ENCODE measurements around the gene CDC14A. TPM values are rescaled to one million over a fixed set of nuclear protein-coding genes. Genes with fewer than 3 reads are reported as not detected.
A peak's percentile ranks its signal among the peaks of the same experiment; 100 is the strongest.

Gene CDC14A
- 24.7 and 25.7 TPM in 2 replicates for total RNA-seq (2014; rRNA removed; shearing (Covaris generic); ENCODE audit: low replicate concordance)

DNA sequence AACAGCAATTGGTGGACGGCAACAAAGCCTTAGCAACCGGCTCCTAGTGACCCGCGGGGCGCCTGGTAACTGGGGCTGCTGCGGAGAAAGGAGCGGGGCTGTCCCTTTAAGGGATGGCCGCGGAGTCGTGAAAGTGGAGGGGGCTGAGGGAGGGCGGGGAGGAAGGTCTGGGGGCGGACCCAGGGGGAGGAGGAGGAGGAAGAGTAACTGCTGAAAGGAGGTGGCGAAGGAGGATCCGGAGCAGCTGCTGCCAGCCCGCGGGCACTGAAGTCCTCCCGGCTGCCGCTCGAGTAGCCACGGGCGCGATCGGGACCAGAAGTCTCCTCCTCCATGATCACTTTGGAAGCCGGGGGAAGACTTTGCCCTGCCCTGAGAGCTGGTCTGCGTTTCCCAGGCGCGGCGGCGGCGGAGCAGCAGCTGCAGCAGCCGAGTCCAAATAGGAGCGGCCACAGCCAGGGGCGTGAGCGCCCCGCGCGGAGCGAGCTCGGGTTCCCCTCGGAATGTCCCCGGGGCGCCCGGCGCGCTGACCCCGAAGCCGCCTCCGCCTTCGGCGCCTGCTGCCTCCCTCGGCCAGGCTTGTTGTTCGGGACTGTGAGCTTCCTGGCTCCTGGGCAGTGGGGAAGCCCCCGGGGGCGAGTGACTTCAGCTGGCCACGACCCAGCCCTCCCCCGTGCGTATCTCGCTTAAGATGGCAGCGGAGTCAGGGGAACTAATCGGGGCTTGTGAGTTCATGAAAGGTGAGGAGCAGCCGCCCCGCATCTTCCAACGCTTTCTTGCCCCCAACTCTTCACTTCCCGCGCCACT lies at the start of gene CDC14A:
Gene CDC14A, plus strand, starts transcription at position 240 of the 804 bp plus-strand sequence. Its CDS starts 449 bp downstream, at position 689.
- Histone ChIP-seq H3K4me1 (ENCODE audit: low read length) (peaks cover 43% of the 10 kb centered on the region), H2AFZ (ENCODE audit: low read length) (peak within 1 kb of the TSS; percentile 72), H3K4me3 (ENCODE audit: low read length) (peak within 1 kb of the TSS; percentile 91), H3K27ac (ENCODE audit: low read length) (peak within 1 kb of the TSS; percentile 79), H3K27me3 (ENCODE audit: low read length) (no peaks in the 10 kb centered on the region), H3K4me2 (ENCODE audit: low read depth, low read length, poor library complexity, severe bottlenecking) (peak within 1 kb of the TSS; percentile 87), H3K9me3 (ENCODE audit: low read length) (no peaks in the 10 kb centered on the region), H3K9me2 (replicated peaks; ENCODE audit: insufficient read depth, low read length) (no peaks in the 10 kb centered on the region), H3K36me3 (ENCODE audit: insufficient read depth, low read length) (0 out of 2 replicates have a peak, but pooled peaks cover 2% of the 10 kb centered on the region), H3K79me2 (ENCODE audit: low read length) (peaks cover 48% of the 10 kb centered on the region), H3K9ac (ENCODE audit: low read length) (peak within 1 kb of the TSS; percentile 94), H4K20me1 (ENCODE audit: insufficient read depth, low read depth, low read length) (no peaks in the 10 kb centered on the region)
- DNase-seq, result peak; percentile 96

DNA sequence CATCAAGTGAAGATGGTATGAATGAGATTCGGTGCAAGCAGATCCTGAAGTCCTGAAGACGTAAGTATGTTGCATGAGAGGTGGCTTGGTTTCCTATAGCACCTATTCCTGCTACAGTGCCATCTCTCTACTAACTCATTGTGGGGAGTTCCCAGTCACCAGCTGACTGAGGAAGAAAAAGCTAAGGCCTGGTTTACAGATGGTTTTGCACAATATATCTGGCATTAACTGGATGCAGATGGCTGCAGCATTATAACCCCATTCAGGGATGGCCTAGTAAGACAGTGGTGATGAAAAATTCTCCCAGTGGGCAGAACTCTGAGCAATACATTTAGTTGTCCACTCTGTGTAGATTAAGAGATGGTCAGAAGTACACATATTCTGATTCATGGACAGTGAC lies 49.6 kb upstream of the CDC14A start:
- no peak overlapping the region for H3K27ac ChIP-seq (ENCODE audit: low read length)
- H3K4me3 ChIP-seq (ENCODE audit: low read length), result no peak overlapping the region
- no peak overlapping the region for H3K4me2 ChIP-seq (ENCODE audit: low read depth, low read length, poor library complexity, severe bottlenecking)
- no peaks in the 10 kb centered on the region for H3K9me3 ChIP-seq (ENCODE audit: low read length)
- H3K27me3 ChIP-seq (ENCODE audit: low read length), result no peaks in the 10 kb centered on the region
- H3K9me2 ChIP-seq (replicated peaks; ENCODE audit: insufficient read depth, low read length), result no peaks in the 10 kb centered on the region
- no peaks in the 10 kb centered on the region for H3K4me1 ChIP-seq (ENCODE audit: low read length)
- H3K9ac ChIP-seq (ENCODE audit: low read length), result no peak overlapping the region
- H3K79me2 ChIP-seq (ENCODE audit: low read length), result no peaks in the 10 kb centered on the region
- DNase-seq, result no peak
- no peak overlapping the region for H2AFZ ChIP-seq (ENCODE audit: low read length)
- no peaks in the 10 kb centered on the region for H3K36me3 ChIP-seq (ENCODE audit: insufficient read depth, low read length)
- H4K20me1 ChIP-seq (ENCODE audit: insufficient read depth, low read depth, low read length), result no peaks in the 10 kb centered on the region

DNA sequence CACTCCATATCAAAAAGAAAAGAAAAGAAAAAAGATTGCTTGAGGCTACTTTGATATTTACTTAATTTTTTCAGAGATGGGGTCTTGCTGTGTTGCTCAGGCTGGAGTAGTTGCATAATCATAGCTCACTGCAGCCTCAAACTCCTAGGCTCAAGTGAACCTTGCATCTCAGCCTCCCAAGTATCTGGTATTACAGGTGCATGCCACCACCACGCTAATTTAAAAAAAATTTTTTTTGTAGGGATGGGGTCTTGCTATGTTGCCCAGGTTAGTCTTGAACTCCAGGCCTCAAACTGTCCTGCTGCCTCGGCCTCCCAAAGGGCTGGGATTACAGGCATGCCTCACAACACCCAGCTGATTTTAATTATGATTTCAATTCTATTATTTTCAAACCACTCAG lies 48.1 kb upstream of the CDC14A start:
- Histone ChIP-seq H3K9me3 (ENCODE audit: low read length) (no peaks in the 10 kb centered on the region), H2AFZ (ENCODE audit: low read length) (no peak overlapping the region), H3K27me3 (ENCODE audit: low read length) (no peaks in the 10 kb centered on the region), H3K27ac (ENCODE audit: low read length) (no peak overlapping the region), H3K9me2 (replicated peaks; ENCODE audit: insufficient read depth, low read length) (no peaks in the 10 kb centered on the region), H3K4me2 (ENCODE audit: low read depth, low read length, poor library complexity, severe bottlenecking) (no peak overlapping the region), H3K4me3 (ENCODE audit: low read length) (no peak overlapping the region), H4K20me1 (ENCODE audit: insufficient read depth, low read depth, low read length) (no peaks in the 10 kb centered on the region), H3K9ac (ENCODE audit: low read length) (no peak overlapping the region), H3K79me2 (ENCODE audit: low read length) (no peaks in the 10 kb centered on the region), H3K36me3 (ENCODE audit: insufficient read depth, low read length) (no peaks in the 10 kb centered on the region), H3K4me1 (ENCODE audit: low read length) (no peaks in the 10 kb centered on the region)
- no peak for DNase-seq

GRCh38 chr1:100304921-100305320 lies 47.4 kb upstream of the CDC14A start:
- H3K27ac ChIP-seq (ENCODE audit: low read length), result no peak overlapping the region
- H3K4me2 ChIP-seq (ENCODE audit: low read depth, low read length, poor library complexity, severe bottlenecking), result no peak overlapping the region
- DNase-seq, result no peak
- no peaks in the 10 kb centered on the region for H3K9me3 ChIP-seq (ENCODE audit: low read length)
- H3K4me1 ChIP-seq (ENCODE audit: low read length), result no peaks in the 10 kb centered on the region
- no peaks in the 10 kb centered on the region for H3K79me2 ChIP-seq (ENCODE audit: low read length)
- no peaks in the 10 kb centered on the region for H3K9me2 ChIP-seq (replicated peaks; ENCODE audit: insufficient read depth, low read length)
- no peak overlapping the region for H3K9ac ChIP-seq (ENCODE audit: low read length)
- no peaks in the 10 kb centered on the region for H4K20me1 ChIP-seq (ENCODE audit: insufficient read depth, low read depth, low read length)
- H3K27me3 ChIP-seq (ENCODE audit: low read length), result no peaks in the 10 kb centered on the region
- H2AFZ ChIP-seq (ENCODE audit: low read length), result no peak overlapping the region
- H3K36me3 ChIP-seq (ENCODE audit: insufficient read depth, low read length), result no peaks in the 10 kb centered on the region
- H3K4me3 ChIP-seq (ENCODE audit: low read length), result no peak overlapping the region

DNA sequence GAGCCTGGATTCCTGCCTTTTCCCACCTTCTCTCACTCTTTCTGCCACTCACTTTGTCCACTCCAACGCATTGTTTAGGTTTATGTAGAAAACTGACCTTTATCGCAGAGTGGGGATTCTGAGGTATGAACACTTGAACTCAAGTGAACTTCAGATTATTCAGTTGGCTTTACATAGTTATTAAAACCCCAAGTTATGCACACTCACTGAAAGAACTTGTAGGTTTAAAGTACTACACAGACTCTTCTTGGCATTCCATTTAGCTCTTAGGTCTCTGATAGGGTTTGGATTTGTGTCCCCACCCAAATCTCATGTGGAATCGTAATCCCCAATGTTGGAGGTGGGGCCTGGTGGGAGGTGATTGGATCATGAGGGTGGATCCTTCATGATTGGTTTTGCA lies 46.4 kb upstream of the CDC14A start:
- no peak overlapping the region for H3K9ac ChIP-seq (ENCODE audit: low read length)
- H4K20me1 ChIP-seq (ENCODE audit: insufficient read depth, low read depth, low read length), result no peaks in the 10 kb centered on the region
- H2AFZ ChIP-seq (ENCODE audit: low read length), result no peak overlapping the region
- no peak overlapping the region for H3K4me2 ChIP-seq (ENCODE audit: low read depth, low read length, poor library complexity, severe bottlenecking)
- H3K9me2 ChIP-seq (replicated peaks; ENCODE audit: insufficient read depth, low read length), result no peaks in the 10 kb centered on the region
- H3K36me3 ChIP-seq (ENCODE audit: insufficient read depth, low read length), result no peaks in the 10 kb centered on the region
- no peaks in the 10 kb centered on the region for H3K4me1 ChIP-seq (ENCODE audit: low read length)
- no peaks in the 10 kb centered on the region for H3K27me3 ChIP-seq (ENCODE audit: low read length)
- no peak for DNase-seq
- H3K79me2 ChIP-seq (ENCODE audit: low read length), result no peaks in the 10 kb centered on the region
- H3K4me3 ChIP-seq (ENCODE audit: low read length), result no peak overlapping the region
- H3K27ac ChIP-seq (ENCODE audit: low read length), result no peak overlapping the region
- no peaks in the 10 kb centered on the region for H3K9me3 ChIP-seq (ENCODE audit: low read length)

DNA sequence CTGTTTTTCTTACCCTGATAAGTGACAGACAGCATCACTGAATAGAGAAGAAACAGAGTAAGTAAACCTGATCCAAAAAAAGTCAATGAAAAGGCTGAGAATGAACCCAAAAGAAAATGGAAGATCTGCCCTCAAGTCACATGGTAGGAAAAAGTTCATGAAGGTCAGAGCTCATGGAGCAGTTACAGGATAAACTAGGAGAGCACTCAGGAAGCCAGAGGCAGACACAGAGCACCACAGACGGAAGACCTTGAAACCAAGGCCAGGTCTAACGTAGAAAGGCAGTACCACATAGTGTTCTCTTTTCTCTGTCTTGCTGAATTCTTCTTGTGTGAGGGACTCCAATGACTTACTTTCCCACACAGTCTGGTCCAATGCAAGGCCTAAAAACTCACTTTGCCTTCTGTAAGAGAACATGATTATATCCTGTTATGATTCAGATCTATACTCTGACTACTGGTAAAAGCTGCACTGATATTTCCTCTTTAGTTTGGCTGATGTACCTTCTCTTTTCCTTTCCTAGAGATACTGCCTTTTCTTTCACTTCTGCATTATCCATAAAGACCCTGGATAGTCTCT lies 45.5 kb upstream of the CDC14A start:
- Histone ChIP-seq H2AFZ (ENCODE audit: low read length) (no peak overlapping the region), H3K4me1 (ENCODE audit: low read length) (no peaks in the 10 kb centered on the region), H3K9ac (ENCODE audit: low read length) (no peak overlapping the region), H3K27ac (ENCODE audit: low read length) (no peak overlapping the region), H3K9me3 (ENCODE audit: low read length) (no peaks in the 10 kb centered on the region), H3K4me2 (ENCODE audit: low read depth, low read length, poor library complexity, severe bottlenecking) (no peak overlapping the region), H3K36me3 (ENCODE audit: insufficient read depth, low read length) (no peaks in the 10 kb centered on the region), H3K27me3 (ENCODE audit: low read length) (no peaks in the 10 kb centered on the region), H4K20me1 (ENCODE audit: insufficient read depth, low read depth, low read length) (no peaks in the 10 kb centered on the region), H3K79me2 (ENCODE audit: low read length) (no peaks in the 10 kb centered on the region), H3K9me2 (replicated peaks; ENCODE audit: insufficient read depth, low read length) (no peaks in the 10 kb centered on the region), H3K4me3 (ENCODE audit: low read length) (no peak overlapping the region)
- no peak for DNase-seq

- DNase-seq, result no peak
Measured at GRCh38 chr1:100308777-100309176, 43.5 kb upstream of the CDC14A start.

DNA sequence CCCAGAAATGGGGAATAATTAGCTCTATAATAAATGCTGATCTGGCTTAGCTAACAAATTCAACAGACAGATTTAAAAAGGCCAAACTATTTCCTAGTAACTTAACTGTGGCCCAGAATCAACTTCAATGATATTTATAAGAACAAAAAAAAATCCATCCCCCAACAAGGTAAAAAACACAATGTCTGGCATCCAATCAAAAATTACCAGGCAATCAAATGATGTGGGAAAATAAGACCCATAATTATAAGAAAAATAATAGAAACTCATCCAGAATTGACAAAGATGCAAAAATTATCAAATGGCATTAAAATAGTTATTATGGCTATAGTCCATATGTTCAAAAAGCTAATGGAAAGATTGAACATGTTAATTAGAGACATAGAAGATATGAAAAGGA lies 42.4 kb upstream of the CDC14A start:
- no peak for DNase-seq
- H3K4me3 ChIP-seq (ENCODE audit: low read length), result no peak overlapping the region
- H3K79me2 ChIP-seq (ENCODE audit: low read length), result no peaks in the 10 kb centered on the region
- H3K4me2 ChIP-seq (ENCODE audit: low read depth, low read length, poor library complexity, severe bottlenecking), result no peak overlapping the region
- H3K4me1 ChIP-seq (ENCODE audit: low read length), result peaks cover 14% of the 10 kb centered on the region
- no peak overlapping the region for H2AFZ ChIP-seq (ENCODE audit: low read length)
- no peak overlapping the region for H3K9ac ChIP-seq (ENCODE audit: low read length)
- no peak overlapping the region for H3K27ac ChIP-seq (ENCODE audit: low read length)
- no peaks in the 10 kb centered on the region for H3K9me3 ChIP-seq (ENCODE audit: low read length)
- no peaks in the 10 kb centered on the region for H3K27me3 ChIP-seq (ENCODE audit: low read length)
- H3K9me2 ChIP-seq (replicated peaks; ENCODE audit: insufficient read depth, low read length), result no peaks in the 10 kb centered on the region
- H4K20me1 ChIP-seq (ENCODE audit: insufficient read depth, low read depth, low read length), result no peaks in the 10 kb centered on the region
- no peaks in the 10 kb centered on the region for H3K36me3 ChIP-seq (ENCODE audit: insufficient read depth, low read length)

More at GRCh38 chr1:100308777-100309176, 43.5 kb upstream of the CDC14A start:
- Histone ChIP-seq H3K27me3 (ENCODE audit: low read length) (no peaks in the 10 kb centered on the region), H3K79me2 (ENCODE audit: low read length) (no peaks in the 10 kb centered on the region), H3K9ac (ENCODE audit: low read length) (no peak overlapping the region), H3K4me1 (ENCODE audit: low read length) (peaks cover 4% of the 10 kb centered on the region; the same call in 1 of the 2 replicates), H3K9me3 (ENCODE audit: low read length) (no peaks in the 10 kb centered on the region), H3K36me3 (ENCODE audit: insufficient read depth, low read length) (no peaks in the 10 kb centered on the region), H3K27ac (ENCODE audit: low read length) (no peak overlapping the region), H3K9me2 (replicated peaks; ENCODE audit: insufficient read depth, low read length) (no peaks in the 10 kb centered on the region), H3K4me2 (ENCODE audit: low read depth, low read length, poor library complexity, severe bottlenecking) (no peak overlapping the region), H4K20me1 (ENCODE audit: insufficient read depth, low read depth, low read length) (no peaks in the 10 kb centered on the region), H2AFZ (ENCODE audit: low read length) (no peak overlapping the region), H3K4me3 (ENCODE audit: low read length) (no peak overlapping the region)
